IMR-90 (cell line): Measurements from ENCODE around the gene SPIC. TPM values are rescaled to one million over a fixed set of nuclear protein-coding genes. Genes with fewer than 3 reads are reported as not detected.
A peak's percentile ranks its signal among the peaks of the same experiment; 100 is the strongest.

Source experiments
- ATAC-seq: fragments of 200-7000 bp; cut with Tn5 transposase; 2 replicates; pipeline ENCODE4 v1.9.1; 2020; ENCODE audit warnings: low read depth, mild to moderate bottlenecking, moderate library complexity
- BruUV-seq: library from RNA; stranded (reverse); fragments of 400-500 nt; replicated peaks from 2 replicates; lab custom pipeline; 2021; lab: Mats Ljungman, UMichigan
- CTCF ChIA-PET: fragments of 300-600 bp; formaldehyde crosslinking; extraction: SDS; loops from one replicate; lab custom pipeline; 2021; ENCODE audit warnings: antibody characterized with exemption; lab: Yijun Ruan, JAX
- POLR2A ChIA-PET: fragments of 300-600 bp; sonication (Branson Sonifier 250); formaldehyde crosslinking; loops from one replicate; lab custom pipeline; 2022; ENCODE audit warnings: antibody characterized with exemption; ENCODE audit not compliant: unreplicated experiment; lab: Charles Lee
- DNase-seq: peaks from one replicate; pipeline ENCODE4 v3.0.0; 2013
- H2AFZ ChIP-seq: replicated peaks from 2 replicates; pipeline ENCODE3; 2013; ENCODE audit warnings: low read length, mild to moderate bottlenecking; ENCODE audit not compliant: poor library complexity
- H2AK5ac ChIP-seq: 2 replicates; pipeline ENCODE4 v1.6.1; 2013; ENCODE audit warnings: low read depth, low read length, inconsistent platforms
- H2AK9ac ChIP-seq: replicated peaks from 2 replicates; pipeline ENCODE3; 2013; ENCODE audit warnings: mild to moderate bottlenecking, low read depth, low read length, moderate library complexity; ENCODE audit not compliant: poor library complexity
- H2BK120ac ChIP-seq: 2 replicates; pipeline ENCODE4 v1.6.1; 2013; ENCODE audit warnings: low read depth, low read length, inconsistent platforms
- H2BK15ac ChIP-seq: 3 replicates; pipeline ENCODE4 v1.6.1; 2013; ENCODE audit warnings: low read depth, low read length, inconsistent platforms
- H2BK20ac ChIP-seq: 2 replicates; pipeline ENCODE4 v1.6.1; 2013; ENCODE audit warnings: low read depth, mild to moderate bottlenecking, inconsistent platforms, low read length, moderate library complexity
- H2BK5ac ChIP-seq: 2 replicates; pipeline ENCODE4 v1.6.1; 2013; ENCODE audit warnings: mild to moderate bottlenecking, low read depth, low read length, inconsistent platforms; ENCODE audit not compliant: poor library complexity, severe bottlenecking
- H3K14ac ChIP-seq: replicated peaks from 2 replicates; pipeline ENCODE4 v1.6.1; 2013; ENCODE audit warnings: low read depth, low read length, inconsistent platforms
- H3K18ac ChIP-seq: 2 replicates; pipeline ENCODE4 v1.6.1; 2013; ENCODE audit warnings: low read depth, low read length, control low read depth
- H3K23ac ChIP-seq: 2 replicates; pipeline ENCODE4 v1.6.1; 2013; ENCODE audit warnings: low read depth, low read length, inconsistent platforms
- H3K27ac ChIP-seq: 2 replicates; pipeline ENCODE4 v1.5.1; 2013; ENCODE audit warnings: mild to moderate bottlenecking, control low read depth, low read length; ENCODE audit not compliant: insufficient read depth
- H3K27me3 ChIP-seq: 2 replicates; pipeline ENCODE4 v1.6.1; 2013; ENCODE audit warnings: low read length; ENCODE audit not compliant: control insufficient read depth, insufficient read depth
- H3K36me3 ChIP-seq: 2 replicates; pipeline ENCODE4 v1.6.1; 2013; ENCODE audit warnings: low read length, mixed read lengths; ENCODE audit not compliant: control insufficient read depth, insufficient read depth
- H3K4ac ChIP-seq: 2 replicates; pipeline ENCODE4 v1.6.1; 2013; ENCODE audit warnings: low read depth, low read length, inconsistent platforms
- H3K4me1 ChIP-seq: 2 replicates; pipeline ENCODE4 v1.6.1; 2013; ENCODE audit warnings: low read length, mixed read lengths; ENCODE audit not compliant: control insufficient read depth, insufficient read depth
- H3K4me2 ChIP-seq: 2 replicates; pipeline ENCODE4 v1.6.1; 2013; ENCODE audit warnings: low read depth, mild to moderate bottlenecking, control low read depth, low read length, moderate library complexity
- H3K4me3 ChIP-seq: 2 replicates; pipeline ENCODE4 v1.5.1; 2013; ENCODE audit warnings: low read depth, mild to moderate bottlenecking, control low read depth, low read length, moderate library complexity; ENCODE audit not compliant: insufficient read depth
- H3K56ac ChIP-seq: 2 replicates; pipeline ENCODE4 v1.6.1; 2013; ENCODE audit warnings: low read length, inconsistent platforms; ENCODE audit not compliant: insufficient read depth; ENCODE audit errors: extremely low read depth
- H3K79me1 ChIP-seq, 2 experiments: 2 replicates each; pipeline ENCODE4 v1.6.1; 2013; ENCODE audit warnings: low read length in 2 of 2, inconsistent platforms in 1 of 2, low read depth in 1 of 2
- H3K9ac ChIP-seq: 2 replicates; pipeline ENCODE4 v1.6.1; 2013; ENCODE audit warnings: low read depth, low read length, control low read depth
- H3K9me1 ChIP-seq: 2 replicates; pipeline ENCODE4 v1.6.1; 2013; ENCODE audit warnings: low read length, inconsistent platforms; ENCODE audit not compliant: insufficient read depth
- H3K9me3 ChIP-seq: 2 replicates; pipeline ENCODE4 v1.6.1; 2013; ENCODE audit warnings: low read length; ENCODE audit not compliant: control insufficient read depth, insufficient read depth
- H4K20me1 ChIP-seq: 2 replicates; pipeline ENCODE4 v1.6.1; 2013; ENCODE audit warnings: low read length, inconsistent platforms; ENCODE audit not compliant: insufficient read depth
- H4K5ac ChIP-seq: 2 replicates; pipeline ENCODE4 v1.6.1; 2013; ENCODE audit warnings: mild to moderate bottlenecking, low read depth, low read length, control low read depth
- H4K8ac ChIP-seq, 2 experiments: 2 replicates each; pipeline ENCODE4 v1.6.1; 2013; ENCODE audit warnings: low read depth in 2 of 2, low read length in 2 of 2, control low read depth in 1 of 2, inconsistent platforms in 1 of 2
- H4K91ac ChIP-seq: 2 replicates; pipeline ENCODE4 v1.6.1; 2013; ENCODE audit warnings: low read depth, low read length, inconsistent platforms; ENCODE audit not compliant: insufficient read depth
- BHLHE40 ChIP-seq: fragments of 150-350 bp; IDR thresholded peaks from 2 replicates; pipeline ENCODE4 v1.6.1; 2016; ENCODE audit warnings: mild to moderate bottlenecking, low read depth, low read length
- CEBPB ChIP-seq: IDR thresholded peaks from 2 replicates; pipeline ENCODE4 v1.6.1; 2012; ENCODE audit warnings: low read depth, low read length, improper control_type of control experiment
- CHD1 ChIP-seq: IDR thresholded peaks from 2 replicates; pipeline ENCODE4 v1.6.1; 2012; ENCODE audit warnings: low read depth, low read length, improper control_type of control experiment
- CTCF ChIP-seq: conservative IDR thresholded peaks from 2 replicates; pipeline ENCODE4 v1.5.1; 2012; ENCODE audit warnings: mild to moderate bottlenecking, low read depth, low read length, improper control_type of control experiment
- ELK1 ChIP-seq: fragments of 150-350 bp; IDR thresholded peaks from 2 replicates; pipeline ENCODE4 v1.6.1; 2016; ENCODE audit warnings: low read depth, mild to moderate bottlenecking, low read length, moderate library complexity, borderline replicate concordance
- FOS ChIP-seq: fragments of 150-350 bp; IDR thresholded peaks from 2 replicates; pipeline ENCODE4 v1.6.1; 2016; ENCODE audit warnings: low read depth, low read length
- MAFK ChIP-seq: IDR thresholded peaks from 2 replicates; pipeline ENCODE4 v1.6.1; 2012; ENCODE audit warnings: low read depth, low read length, improper control_type of control experiment
- MAZ ChIP-seq: IDR thresholded peaks from 2 replicates; pipeline ENCODE4 v1.6.1; 2012; ENCODE audit warnings: low read depth, mild to moderate bottlenecking, low read length, improper control_type of control experiment, moderate library complexity, borderline replicate concordance
- MXI1 ChIP-seq: IDR thresholded peaks from 2 replicates; pipeline ENCODE4 v1.6.1; 2012; ENCODE audit warnings: low read depth, mild to moderate bottlenecking, low read length, moderate library complexity, borderline replicate concordance
- NFE2L2 ChIP-seq: fragments of 150-350 bp; IDR thresholded peaks from 2 replicates; pipeline ENCODE4 v1.6.1; 2016; ENCODE audit warnings: low read depth, mild to moderate bottlenecking, low read length
- POLR2A ChIP-seq: IDR thresholded peaks from 2 replicates; pipeline ENCODE4 v1.6.1; 2012; ENCODE audit warnings: mild to moderate bottlenecking, low read depth, low read length
- RAD21 ChIP-seq: IDR thresholded peaks from 2 replicates; pipeline ENCODE4 v1.6.1; 2012; ENCODE audit warnings: low read length, improper control_type of control experiment
- RCOR1 ChIP-seq: IDR thresholded peaks from 2 replicates; pipeline ENCODE4 v1.6.1; 2012; ENCODE audit warnings: mild to moderate bottlenecking, low read length, improper control_type of control experiment; ENCODE audit not compliant: insufficient replicate concordance
- RFX5 ChIP-seq: IDR thresholded peaks from 2 replicates; pipeline ENCODE4 v1.8.0; 2012; ENCODE audit warnings: low read depth, mild to moderate bottlenecking, low read length, moderate library complexity
- SMC3 ChIP-seq: fragments of 150-350 bp; IDR thresholded peaks from 2 replicates; pipeline ENCODE4 v1.6.1; 2016; ENCODE audit warnings: low read depth, mild to moderate bottlenecking, antibody characterized with exemption, low read length, moderate library complexity
- USF2 ChIP-seq: fragments of 150-350 bp; IDR thresholded peaks from 2 replicates; pipeline ENCODE4 v1.6.1; 2017; ENCODE audit warnings: mild to moderate bottlenecking, antibody characterized with exemption, low read length, low read depth
- WGBS, 2 experiments: methylation state at CpG; one replicate each; pipeline versions ENCODE4 v1.1.5 to v1.1.7; 2013; ENCODE audit warnings: missing lambda C conversion rate in 2 of 2; ENCODE audit not compliant: insufficient read length in 1 of 2; ENCODE audit errors: extremely low coverage in 2 of 2; 5-methylcytosine and 5-hydroxymethylcytosine counted together
- dilution Hi-C: fragments of 300-500 bp; cut with HindIII; formaldehyde crosslinking; loops from one replicate; pipeline ENCODE4 v1.14.3; 2018; ENCODE audit warnings: low sequenced_read_pairs; ENCODE audit not compliant: unreplicated experiment
- in situ Hi-C: fragments of 300-500 bp; cut with MboI; formaldehyde crosslinking; loops from 3 replicates; pipeline ENCODE4 v1.14.3; 2019; ENCODE audit warnings: low sequenced_read_pairs, inconsistent platforms, mixed read lengths
- intact Hi-C: fragments of 100-400 bp; cut with micrococcal nuclease; formaldehyde crosslinking; loops from 2 replicates; pipeline ENCODE4 v1.10.0; 2022
- polyA plus RNA-seq, 3 experiments: library from polyadenylated mRNA; depleted of rRNA; stranded (reverse); fragments of >200 nt; gene quantifications; 2 replicates each; pipeline ENCODE4 v1.2.3, GENCODE V29; 2012; ENCODE audit warnings: low replicate concordance in 1 of 3
- total RNA-seq: library from RNA; depleted of rRNA; stranded (reverse); fragments of >200 nt; gene quantifications from 2 replicates; pipeline ENCODE4 v1.2.3, GENCODE V29; 2012

Gene SPIC
- total and polyA plus RNA-seq, 2 of the 4 experiments (the other 2 are of a cell fraction) = not detected

- no peak for TF ChIP-seq CTCF
- TF ChIP-seq MAFK = no peak
- TF ChIP-seq MXI1 = no peak
- no peak for TF ChIP-seq ELK1
- no peak for TF ChIP-seq BHLHE40
- no peak for TF ChIP-seq USF2
- no peak for TF ChIP-seq FOS
- no peak for TF ChIP-seq NFE2L2
- TF ChIP-seq RCOR1 = no peak
- no peak for TF ChIP-seq RFX5
- no peak for TF ChIP-seq SMC3
- no peak for TF ChIP-seq POLR2A
- no peak for TF ChIP-seq CEBPB
- no peak for TF ChIP-seq MAZ
- TF ChIP-seq CHD1 = no peak
- TF ChIP-seq RAD21 = no peak
- H3K79me1 ChIP-seq = no peaks in the 10 kb centered on the region
- no peak overlapping the region for H3K18ac ChIP-seq
- CTCF ChIA-PET = interaction anchor here (0.7 kb wide), 1 partner anchor 1999 kb away, joined by 7 read pairs; no protein-coding TSS in a partner anchor
- no TSS peak for BruUV-seq
- no peak overlapping the region for H3K4me2 ChIP-seq
- no peaks in the 10 kb centered on the region for H3K4me1 ChIP-seq
- no peak overlapping the region for H3K56ac ChIP-seq
- no peak overlapping the region for H4K8ac ChIP-seq
- H2BK120ac ChIP-seq = no peak overlapping the region
- no peak overlapping the region for H2AFZ ChIP-seq
- H3K23ac ChIP-seq = no peak overlapping the region
- H3K14ac ChIP-seq = no peak overlapping the region
- intact Hi-C loops = loop anchor here (10.0 kb wide), 1 partner anchor 895 kb away; no protein-coding TSS in a partner anchor
- no peak overlapping the region for H2BK5ac ChIP-seq
- no peak overlapping the region for H2AK5ac ChIP-seq
- in situ Hi-C loops = no loop called here
- no peaks in the 10 kb centered on the region for H4K20me1 ChIP-seq
- H3K27me3 ChIP-seq = no peaks in the 10 kb centered on the region
- H4K5ac ChIP-seq = no peak overlapping the region
- H3K9ac ChIP-seq = no peak overlapping the region
- dilution Hi-C loops = no loop called here
- peaks cover 2% of the 10 kb centered on the region for H3K9me3 ChIP-seq
- POLR2A ChIA-PET = no interaction called here
- H2BK15ac ChIP-seq = no peak overlapping the region
- no peak overlapping the region for H4K91ac ChIP-seq
- ATAC-seq (peak; percentile 81), DNase-seq (peak; percentile 39)
- no peaks in the 10 kb centered on the region for H3K9me1 ChIP-seq
- WGBS, 2 experiments = no CpG with 5 or more reads among the region's 4 CpGs
- no peak overlapping the region for H3K4ac ChIP-seq
- H2AK9ac ChIP-seq = no peak overlapping the region
- H3K36me3 ChIP-seq = no peaks in the 10 kb centered on the region
- no peak overlapping the region for H3K4me3 ChIP-seq
- H3K27ac ChIP-seq = no peak overlapping the region
- H2BK20ac ChIP-seq = no peak overlapping the region
These were observed 15.3 kb upstream of the SPIC start for GRCh38 chr12:101459642-101460346.
